Mucosa of stomach (tissue), 1 donor: Measurements from ENCODE around the gene MRPL10.

Source experiments
- H3K27me3 ChIP-seq: one replicate; pipeline ENCODE4 v1.7.0; 2013; ENCODE audit warnings: mild to moderate bottlenecking, low read length; ENCODE audit not compliant: control insufficient read depth, insufficient read depth
- H3K36me3 ChIP-seq: one replicate; pipeline ENCODE4 v1.7.0; 2013; ENCODE audit warnings: low read length; ENCODE audit not compliant: control insufficient read depth, insufficient read depth
- H3K4me1 ChIP-seq: one replicate; pipeline ENCODE4 v1.7.0; 2013; ENCODE audit warnings: mild to moderate bottlenecking, low read length; ENCODE audit not compliant: control insufficient read depth, insufficient read depth
- H3K4me3 ChIP-seq: one replicate; pipeline ENCODE4 v1.7.0; 2013; ENCODE audit warnings: low read length
- H3K9ac ChIP-seq: one replicate; pipeline ENCODE4 v1.7.0; 2013; ENCODE audit warnings: mild to moderate bottlenecking, low read length, moderate library complexity
- H3K9me3 ChIP-seq: one replicate; pipeline ENCODE4 v1.7.0; 2013; ENCODE audit warnings: mild to moderate bottlenecking, low read length, moderate library complexity; ENCODE audit not compliant: control insufficient read depth
- donor health status: Pancreatic carcinoma.

The MRPL10 gene

DNA sequence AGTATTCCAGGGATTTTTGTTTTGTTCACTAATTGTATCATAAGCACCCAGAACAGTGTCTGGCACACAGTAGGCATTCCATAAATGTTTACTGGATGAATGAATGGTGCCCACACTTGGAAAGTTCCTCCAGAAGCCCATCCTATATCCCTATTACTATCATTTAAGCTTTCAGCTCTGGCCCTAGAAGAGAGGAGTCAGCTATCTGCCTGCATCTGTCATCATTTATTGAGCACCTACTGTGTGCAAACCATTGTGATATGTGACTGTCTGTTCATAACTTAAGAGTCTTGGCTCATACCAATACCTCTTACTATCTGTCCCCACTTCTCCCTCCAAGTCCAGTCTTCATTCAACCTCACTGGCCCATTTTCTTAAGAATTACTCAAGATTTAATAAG is 39.7 kb upstream of the MRPL10 start:
- Histone ChIP-seq H3K4me3 (no peak overlapping the region), H3K27me3 (peaks cover 91% of the 10 kb centered on the region), H3K4me1 (peaks cover 4% of the 10 kb centered on the region), H3K36me3 (no peaks in the 10 kb centered on the region), H3K9me3 (no peaks in the 10 kb centered on the region), H3K9ac (no peak overlapping the region)

DNA sequence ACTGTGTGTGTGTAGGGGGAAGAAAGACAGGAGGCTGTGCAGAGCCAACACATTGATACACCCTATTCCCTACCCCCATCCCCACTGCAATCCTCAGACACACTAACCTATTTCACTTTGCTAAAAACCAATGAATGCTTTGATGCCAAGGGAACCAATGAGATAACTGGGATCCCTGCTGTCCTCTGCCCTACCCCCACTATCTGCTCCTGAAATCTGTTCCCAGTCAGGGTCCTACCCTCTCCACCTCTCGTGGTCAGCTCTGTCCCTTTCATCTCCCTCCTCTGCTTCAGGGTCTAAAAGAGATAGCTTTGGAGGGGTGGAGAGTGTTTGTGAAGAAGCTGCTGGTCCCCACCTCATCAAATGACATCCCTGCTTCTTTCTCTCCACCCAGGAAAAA is 38.7 kb upstream of the MRPL10 start:
- Histone ChIP-seq H3K36me3 (no peaks in the 10 kb centered on the region), H3K4me3 (no peak overlapping the region), H3K4me1 (peaks cover 4% of the 10 kb centered on the region), H3K9ac (no peak overlapping the region), H3K9me3 (no peaks in the 10 kb centered on the region), H3K27me3 (peaks cover 88% of the 10 kb centered on the region)

GRCh38 chr17:47869114-47869513 is 37.8 kb upstream of the MRPL10 start:
- H3K9me3 ChIP-seq: no peaks in the 10 kb centered on the region
- H3K4me1 ChIP-seq: peaks cover 4% of the 10 kb centered on the region
- no peak overlapping the region for H3K4me3 ChIP-seq
- peaks cover 85% of the 10 kb centered on the region for H3K27me3 ChIP-seq
- H3K36me3 ChIP-seq: no peaks in the 10 kb centered on the region
- no peak overlapping the region for H3K9ac ChIP-seq

GRCh38 chr17:47867813-47868533 is 36.6 kb upstream of the MRPL10 start:
- Histone ChIP-seq H3K36me3 (no peaks in the 10 kb centered on the region), H3K4me1 (peaks cover 4% of the 10 kb centered on the region), H3K9me3 (no peaks in the 10 kb centered on the region), H3K27me3 (peaks cover 74% of the 10 kb centered on the region), H3K4me3 (no peak overlapping the region), H3K9ac (no peak overlapping the region)

- Histone ChIP-seq H3K4me1 (no peaks in the 10 kb centered on the region), H3K9me3 (no peaks in the 10 kb centered on the region), H3K9ac (no peak overlapping the region), H3K4me3 (no peak overlapping the region), H3K27me3 (peaks cover 64% of the 10 kb centered on the region), H3K36me3 (no peaks in the 10 kb centered on the region)
Observed at GRCh38 chr17:47866941-47867340, 35.6 kb upstream of the MRPL10 start.

- Histone ChIP-seq H3K4me3 (no peak overlapping the region), H3K9me3 (no peaks in the 10 kb centered on the region), H3K4me1 (no peaks in the 10 kb centered on the region), H3K9ac (no peak overlapping the region), H3K36me3 (no peaks in the 10 kb centered on the region), H3K27me3 (peaks cover 44% of the 10 kb centered on the region)
Observed at GRCh38 chr17:47864791-47865216, 33.5 kb upstream of the MRPL10 start.

DNA sequence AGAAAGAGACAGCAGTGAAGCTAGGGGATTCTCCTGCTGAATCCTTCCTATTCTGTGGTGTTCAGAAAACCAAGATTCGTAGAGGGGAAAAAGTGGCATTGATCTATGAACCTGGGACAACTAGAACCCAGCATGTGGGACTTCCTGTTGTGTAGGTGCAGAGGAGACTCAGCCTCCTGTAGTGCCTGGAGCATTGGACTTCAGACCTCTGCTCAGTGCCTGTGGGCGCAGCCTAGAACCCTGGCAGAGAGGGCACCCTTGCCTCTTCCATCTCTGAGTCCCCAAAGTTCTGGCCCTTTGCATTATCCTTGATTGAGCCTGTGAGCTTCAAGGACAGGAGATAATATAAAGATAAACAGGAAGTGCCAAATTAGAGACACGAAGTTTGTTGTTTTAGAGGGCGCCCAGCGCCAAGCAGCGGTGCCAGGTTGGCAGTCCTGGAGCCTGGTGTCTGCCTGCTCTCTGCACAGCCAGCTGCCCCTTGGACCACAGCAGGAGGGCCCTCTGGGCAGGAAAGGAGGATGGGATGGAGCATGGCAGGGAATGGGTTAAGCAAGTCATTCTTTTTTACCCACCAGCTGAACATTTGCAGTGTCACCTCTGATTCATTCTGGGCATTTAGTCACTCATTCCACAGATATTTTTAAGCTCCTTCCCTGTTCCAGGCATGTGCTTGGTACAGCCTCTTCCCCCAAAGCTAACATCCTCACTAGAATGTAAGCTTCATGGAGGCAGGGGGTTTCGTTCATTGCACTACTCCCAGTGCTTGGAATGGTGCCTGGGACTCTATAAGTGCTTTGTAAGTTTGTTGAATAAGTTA is 31.5 kb upstream of the MRPL10 start:
- Histone ChIP-seq H3K9me3 (no peaks in the 10 kb centered on the region), H3K9ac (no peak overlapping the region), H3K4me3 (no peak overlapping the region), H3K27me3 (peaks cover 33% of the 10 kb centered on the region), H3K36me3 (no peaks in the 10 kb centered on the region), H3K4me1 (no peaks in the 10 kb centered on the region)

DNA sequence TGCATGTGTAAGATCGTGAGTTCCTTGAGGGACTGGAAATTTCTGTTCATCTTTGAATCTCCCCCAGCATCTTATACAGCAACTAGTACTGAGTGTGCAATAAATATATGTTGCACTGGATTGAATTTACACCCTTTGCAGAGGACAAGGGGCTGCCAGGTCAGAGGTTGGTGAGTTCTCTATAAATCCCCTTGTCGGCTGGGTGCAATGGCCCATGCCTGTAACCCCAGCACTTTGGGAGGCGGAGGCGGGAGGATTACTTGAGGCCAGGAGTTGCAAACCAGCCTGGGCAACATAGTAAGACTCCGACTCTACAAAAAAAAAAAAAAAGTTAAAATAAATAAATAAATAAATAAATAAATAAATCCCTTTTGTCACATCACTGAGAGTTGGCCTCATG is 29.0 kb upstream of the MRPL10 start:
- H3K4me3 ChIP-seq: no peak overlapping the region
- no peaks in the 10 kb centered on the region for H3K36me3 ChIP-seq
- no peaks in the 10 kb centered on the region for H3K9me3 ChIP-seq
- peaks cover 35% of the 10 kb centered on the region for H3K27me3 ChIP-seq
- H3K9ac ChIP-seq: no peak overlapping the region
- no peaks in the 10 kb centered on the region for H3K4me1 ChIP-seq

GRCh38 chr17:47857551-47858455 is 26.5 kb upstream of the MRPL10 start:
- Histone ChIP-seq H3K36me3 (no peaks in the 10 kb centered on the region), H3K27me3 (peaks cover 53% of the 10 kb centered on the region), H3K4me3 (no peak overlapping the region), H3K9me3 (no peaks in the 10 kb centered on the region), H3K4me1 (no peaks in the 10 kb centered on the region), H3K9ac (no peak overlapping the region)

- no peaks in the 10 kb centered on the region for H3K36me3 ChIP-seq
- H3K4me3 ChIP-seq: no peak overlapping the region
- peaks cover 63% of the 10 kb centered on the region for H3K27me3 ChIP-seq
- H3K4me1 ChIP-seq: peaks cover 3% of the 10 kb centered on the region
- H3K9me3 ChIP-seq: no peaks in the 10 kb centered on the region
- H3K9ac ChIP-seq: no peak overlapping the region
Observed at GRCh38 chr17:47856830-47857229, 25.5 kb upstream of the MRPL10 start.

- H3K4me1 ChIP-seq: peaks cover 6% of the 10 kb centered on the region
- H3K4me3 ChIP-seq: no peak overlapping the region
- H3K9ac ChIP-seq: no peak overlapping the region
- H3K9me3 ChIP-seq: no peaks in the 10 kb centered on the region
- H3K36me3 ChIP-seq: no peaks in the 10 kb centered on the region
- H3K27me3 ChIP-seq: peaks cover 72% of the 10 kb centered on the region
Observed at GRCh38 chr17:47855737-47856136, 24.4 kb upstream of the MRPL10 start.

- H3K9me3 ChIP-seq: no peaks in the 10 kb centered on the region
- peaks cover 85% of the 10 kb centered on the region for H3K27me3 ChIP-seq
- no peak overlapping the region for H3K9ac ChIP-seq
- no peaks in the 10 kb centered on the region for H3K36me3 ChIP-seq
- no peak overlapping the region for H3K4me3 ChIP-seq
- H3K4me1 ChIP-seq: peaks cover 12% of the 10 kb centered on the region
Observed at GRCh38 chr17:47853616-47854015, 22.3 kb upstream of the MRPL10 start.
